Measurements from ENCODE around the gene NBPF6.
"Not testable (repeated sequence)": the region's sequence is repeated elsewhere in the genome, so short reads cannot be mapped to it uniquely, and the experiment has no call there.

The NBPF6 gene

GRCh38 chr1:108502138-108502537 is 52.0 kb downstream of the NBPF6 start:
- DNase-seq = no peak

GRCh38 chr1:108502624-108503023 is 52.5 kb downstream of the NBPF6 start:
- DNase-seq = no peak

DNA sequence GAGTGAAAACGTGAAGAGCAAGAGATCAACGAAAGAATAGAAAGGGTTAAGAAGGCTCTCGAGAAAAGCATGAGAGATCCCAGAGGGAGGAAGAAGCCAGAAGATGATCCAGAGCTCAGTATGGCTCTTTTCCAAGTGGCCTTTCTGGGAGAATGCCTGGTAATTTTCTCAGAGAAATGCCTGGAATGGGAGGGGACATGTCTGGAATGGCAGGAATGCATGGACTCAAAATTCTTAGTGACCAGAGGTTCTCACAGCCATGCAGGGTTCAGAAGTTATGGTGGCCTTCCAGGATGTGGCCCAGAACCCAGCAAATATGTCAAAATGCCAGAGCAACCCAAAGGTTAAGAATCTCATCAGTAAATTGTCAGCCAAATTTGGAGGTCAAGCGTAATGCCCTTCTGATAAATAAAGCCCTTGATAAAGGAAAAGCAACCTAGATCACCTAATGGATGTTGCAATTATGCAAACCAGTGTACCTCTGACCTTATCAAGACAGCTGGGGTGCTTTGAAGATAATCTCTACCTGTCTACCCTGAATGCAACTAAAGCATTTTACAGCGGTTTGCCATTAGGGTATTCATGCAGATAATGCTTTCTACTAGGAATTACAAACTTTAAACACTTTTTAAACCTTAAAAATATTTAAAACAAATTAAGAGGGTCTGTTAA is 53.1 kb downstream of the NBPF6 start:
- no peak for DNase-seq

- no peak for DNase-seq
Observed at GRCh38 chr1:108504447-108504846, 54.3 kb downstream of the NBPF6 start.

GRCh38 chr1:108505763-108506070 is 55.6 kb downstream of the NBPF6 start:
- DNase-seq = no peak

GRCh38 chr1:108511764-108512163 is 61.6 kb downstream of the NBPF6 start:
- DNase-seq = no peak

GRCh38 chr1:108512239-108513043 is 62.3 kb downstream of the NBPF6 start:
- DNase-seq = no peak

DNA sequence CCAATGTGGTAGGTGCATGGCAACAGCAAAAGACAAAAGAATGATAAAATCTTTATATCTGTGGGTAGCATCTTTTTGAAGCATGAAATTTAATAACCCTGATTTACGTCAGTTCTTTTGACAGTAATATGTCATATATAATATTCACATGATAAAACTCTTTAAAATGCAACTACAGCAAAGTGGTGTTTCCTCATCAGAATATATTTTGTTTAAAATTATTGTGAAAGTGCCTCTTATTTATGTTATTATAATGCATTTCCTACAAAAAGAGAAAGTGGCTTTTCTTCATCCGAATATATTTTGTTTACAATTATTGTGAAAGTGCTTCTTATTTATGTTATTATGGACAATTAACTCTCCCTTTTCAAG is 62.9 kb downstream of the NBPF6 start:
- no peak for DNase-seq

DNA sequence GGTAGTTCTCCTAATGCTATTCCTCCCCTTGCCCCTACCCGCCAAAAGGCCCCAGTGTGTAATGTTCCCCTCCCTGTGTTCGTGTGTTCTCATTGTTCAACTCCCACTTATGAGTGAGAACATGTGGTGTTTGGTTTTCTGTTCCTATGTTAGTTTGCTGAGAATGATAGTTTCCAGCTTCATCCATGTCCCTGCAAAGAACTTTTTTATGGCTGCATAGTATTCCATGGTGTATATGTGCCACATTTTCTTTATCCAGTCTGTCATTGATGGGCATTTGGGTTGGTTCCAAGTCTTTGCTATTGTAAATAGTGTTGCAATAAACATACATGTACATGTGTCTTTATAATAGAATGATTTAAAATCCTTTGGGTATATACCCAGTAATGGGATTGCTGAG is 63.8 kb downstream of the NBPF6 start:
- not testable (repeated sequence) for DNase-seq

GRCh38 chr1:108517301-108517897 is 67.3 kb downstream of the NBPF6 start:
- not testable (repeated sequence) for DNase-seq
